T-cell (primary cell): ENCODE results near the gene VPS51. TPM values are rescaled to one million over a fixed set of nuclear protein-coding genes. Genes with fewer than 3 reads are reported as not detected.

ENCODE experiments used
- total RNA-seq, 35 experiments: library from RNA in 6 of 35; stranded (reverse) in 6 of 35; fragments of 120-200 nt in 1 of 35; gene quantifications; one replicate each; pipeline versions ENCODE4 v1.2.1 to v1.2.4 and lab custom pipeline; 2013 to 2026

Gene VPS51
- total RNA-seq, 5 donors from 2014 or later (not counting 1 experiment from before 2014, with no cell fraction given): 210 to 303 (median 263) TPM

Other genes with a start within 250 kb of the VPS51 start
- gene EHD1, start 217.6 kb upstream of the VPS51 start, total RNA-seq: 100 to 1,000 TPM; 126 to 286 (median 269) TPM
- 100 to 1,000 TPM in 1 of 5 donors, 10 to 100 TPM in 4; 50.9 to 165 (median 55.4) TPM for gene ATG2A, start 179.0 kb upstream of the VPS51 start, total RNA-seq
- 10 to 100 TPM; 15.3 to 25.4 (median 17.2) TPM for gene PPP2R5B, start 171.5 kb upstream of the VPS51 start, total RNA-seq
- gene GPHA2, start 160.3 kb upstream of the VPS51 start, total RNA-seq: under 1 TPM in 1 of 5 donors, not detected in 4; 0.90 TPM
- 1 to 10 TPM in 1 of 5 donors, under 1 TPM in 3, not detected in 1; 0.44 to 1.8 (median 0.82) TPM for gene MAJIN, start 124.1 kb upstream of the VPS51 start, total RNA-seq
- under 1 TPM in 2 of 5 donors, not detected in 3; 0.09 to 0.26 TPM for gene BATF2, start 99.2 kb upstream of the VPS51 start, total RNA-seq
- 10 to 100 TPM; 19.7 to 44.3 (median 39.5) TPM for gene ARL2, start 82.1 kb upstream of the VPS51 start, total RNA-seq
- gene SNX15, start 68.8 kb upstream of the VPS51 start, total RNA-seq: 10 to 100 TPM; 19.6 to 28.6 (median 25.4) TPM
- gene SAC3D1, start 55.0 kb upstream of the VPS51 start, total RNA-seq: 10 to 100 TPM in 3 of 5 donors, 1 to 10 TPM in 2; 3.1 to 16.9 (median 14.5) TPM
- gene NAALADL1, start 37.7 kb upstream of the VPS51 start, total RNA-seq: 10 to 100 TPM; 10.2 to 30.1 (median 26.1) TPM
- 1 to 10 TPM; 1.2 to 4.2 (median 1.7) TPM for gene CDCA5, start 12.2 kb upstream of the VPS51 start, total RNA-seq
- gene ZFPL1, start 12.0 kb upstream of the VPS51 start, total RNA-seq: 10 to 100 TPM; 36.5 to 51.8 (median 43.7) TPM
- 10 to 100 TPM; 23.7 to 34.2 (median 28.6) TPM for gene TM7SF2, start 15.7 kb downstream of the VPS51 start, total RNA-seq
- gene ZNHIT2, start 21.5 kb downstream of the VPS51 start, total RNA-seq: 10 to 100 TPM in 3 of 5 donors, 1 to 10 TPM in 2; 7.0 to 20.4 (median 18.1) TPM
- gene FAU, start 25.9 kb downstream of the VPS51 start, total RNA-seq: 1,000 to 10,000 TPM; 1,477 to 1,924 (median 1,724) TPM
- 10 to 100 TPM; 48.3 to 58.8 (median 55.1) TPM for gene MRPL49, start 26.1 kb downstream of the VPS51 start, total RNA-seq
- 10 to 100 TPM; 63.8 to 77.7 (median 68.8) TPM for gene SYVN1, start 38.3 kb downstream of the VPS51 start, total RNA-seq
- gene SPDYC, start 74.0 kb downstream of the VPS51 start, total RNA-seq: not detected
- gene CAPN1, start 85.7 kb downstream of the VPS51 start, total RNA-seq: 100 to 1,000 TPM in 4 of 5 donors, 10 to 100 TPM in 1; 98.4 to 171 (median 143) TPM
- 10 to 100 TPM; 15.1 to 24.2 (median 20.4) TPM for gene POLA2, start 165.7 kb downstream of the VPS51 start, total RNA-seq
- gene CDC42EP2, start 218.7 kb downstream of the VPS51 start, total RNA-seq: 1 to 10 TPM in 2 of 5 donors, under 1 TPM in 3; 0.69 to 2.4 (median 0.79) TPM
- gene DPF2, start 237.6 kb downstream of the VPS51 start, total RNA-seq: 10 to 100 TPM; 57.9 to 95.4 (median 91.7) TPM